ENCODE measurements around the gene SVOPL. TPM values are rescaled to one million over a fixed set of nuclear protein-coding genes. Genes with fewer than 3 reads are reported as not detected.

SVOPL gene
- total and polyA plus RNA-seq, 9 of the 15 experiments (the other 6 are each of a cell fraction or from before 2014, with no cell fraction given): 0.13 to 0.42 (median 0.20) TPM; not detected in 6

DNA sequence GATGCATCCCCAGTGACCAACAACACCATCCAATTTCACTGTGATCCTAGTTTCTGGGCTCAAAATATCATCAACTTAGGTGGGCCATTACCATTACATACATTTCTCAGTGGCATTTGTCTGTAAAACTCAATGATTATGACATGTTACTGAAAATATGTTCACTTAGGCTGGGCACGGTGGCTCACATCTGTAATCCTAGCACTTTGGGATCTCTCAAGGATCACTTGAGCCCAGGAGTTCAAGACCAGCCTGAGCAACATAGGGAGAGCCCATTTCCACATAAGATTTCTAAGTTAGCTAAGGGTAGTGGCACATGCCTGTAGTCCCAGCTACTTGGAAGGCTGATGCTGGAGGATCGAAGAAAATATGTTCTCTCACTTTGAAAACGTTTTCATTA lies 150.1 kb downstream of the SVOPL start:
- no TSS peak for BruUV-seq (replicated peaks)
- Histone ChIP-seq H2AFZ (ENCODE audit: low read depth, low read length) (no peak overlapping the region), H4K20me1 (replicated peaks; ENCODE audit: control insufficient read depth, insufficient read depth, low read length) (no peaks in the 10 kb centered on the region), H3K9me1 (ENCODE audit: control insufficient read depth, insufficient read depth, low read length) (no peaks in the 10 kb centered on the region), H3K9ac (ENCODE audit: insufficient read depth in 1 of 2, low read depth in 2 of 2, low read length in 2 of 2) (no peak overlapping the region), H3K4me3 (no peak overlapping the region), H3K27ac (ENCODE audit: extremely low read depth, low read depth, low read length) (no peak overlapping the region), H3K79me2 (ENCODE audit: control insufficient read depth, insufficient read depth, low read length) (no peaks in the 10 kb centered on the region), H3K9me3 (replicated peaks; ENCODE audit: control insufficient read depth, insufficient read depth, low read depth, low read length) (peaks cover 11% of the 10 kb centered on the region), H3K4me1 (replicated peaks in 1 of 2; ENCODE audit: control insufficient read depth in 2 of 2, insufficient read depth in 2 of 2, low read length in 2 of 2) (no peaks in the 10 kb centered on the region), H3K27me3 (ENCODE audit: control insufficient read depth in 2 of 2, insufficient read depth in 2 of 2, low read length in 2 of 2) (no peaks in the 10 kb centered on the region), H3K36me3 (ENCODE audit: control insufficient read depth, insufficient read depth, low read length) (peaks cover 83% of the 10 kb centered on the region), H3K4me2 (ENCODE audit: insufficient read depth, low read length) (no peak overlapping the region)
- intact Hi-C loops (cut with micrococcal nuclease) (no loop called here), in situ Hi-C loops (cut with MboI) (no loop called here)
- TF ChIP-seq ZBTB11 (CRISPR knock-in tag; IDR thresholded peaks at IDR 0.05) (no peak), ZC3H8 (IDR thresholded peaks at IDR 0.05) (no peak), PRDM10 (IDR thresholded peaks at IDR 0.05; ENCODE audit: partially characterized antibody) (no peak), ILF3 (IDR thresholded peaks at IDR 0.05; ENCODE audit: borderline replicate concordance) (no peak)
- ATAC-seq: no peak
- no peak for DNase-seq (ENCODE audit: extremely low read depth in 1 of 4, low spot score in 3 of 4)
- POLR2A ChIA-PET: no interaction called here
- CTCF ChIA-PET (ENCODE audit: low intra/inter-chr PET ratio): no interaction called here
- WGBS (ENCODE audit: insufficient coverage, low coverage, missing lambda C conversion rate): 88% methylated on average over 3 of the region's 3 CpGs
- FAIRE-seq: no peak

Measured in K562 (cell line).